ENCODE results near the gene WWC1.

WWC1 gene

DNA sequence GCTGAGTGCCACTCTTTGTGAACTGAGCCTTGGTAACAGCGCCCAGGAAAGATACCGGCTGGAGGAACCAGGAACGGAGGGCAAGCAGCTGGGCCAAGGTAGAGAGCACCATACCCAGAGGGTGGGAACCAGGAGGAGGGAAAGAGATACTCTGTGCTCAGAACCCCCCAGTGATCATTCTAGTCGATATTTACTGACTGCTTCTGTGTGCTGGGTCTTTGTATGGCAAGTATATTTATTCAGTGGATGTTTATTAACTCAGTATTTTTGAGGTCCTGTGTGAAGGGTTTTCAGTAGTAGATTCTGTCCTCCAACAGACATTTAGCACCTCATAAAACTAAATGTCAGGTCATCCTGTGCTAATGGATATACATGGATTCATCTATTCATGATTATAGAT, 132.5 kb downstream of the WWC1 start:
- peaks cover 2% of the 10 kb centered on the region for H3K36me3 Mint-ChIP-seq (ENCODE audit: low read depth)
- TF ChIP-seq, protein P1, sequence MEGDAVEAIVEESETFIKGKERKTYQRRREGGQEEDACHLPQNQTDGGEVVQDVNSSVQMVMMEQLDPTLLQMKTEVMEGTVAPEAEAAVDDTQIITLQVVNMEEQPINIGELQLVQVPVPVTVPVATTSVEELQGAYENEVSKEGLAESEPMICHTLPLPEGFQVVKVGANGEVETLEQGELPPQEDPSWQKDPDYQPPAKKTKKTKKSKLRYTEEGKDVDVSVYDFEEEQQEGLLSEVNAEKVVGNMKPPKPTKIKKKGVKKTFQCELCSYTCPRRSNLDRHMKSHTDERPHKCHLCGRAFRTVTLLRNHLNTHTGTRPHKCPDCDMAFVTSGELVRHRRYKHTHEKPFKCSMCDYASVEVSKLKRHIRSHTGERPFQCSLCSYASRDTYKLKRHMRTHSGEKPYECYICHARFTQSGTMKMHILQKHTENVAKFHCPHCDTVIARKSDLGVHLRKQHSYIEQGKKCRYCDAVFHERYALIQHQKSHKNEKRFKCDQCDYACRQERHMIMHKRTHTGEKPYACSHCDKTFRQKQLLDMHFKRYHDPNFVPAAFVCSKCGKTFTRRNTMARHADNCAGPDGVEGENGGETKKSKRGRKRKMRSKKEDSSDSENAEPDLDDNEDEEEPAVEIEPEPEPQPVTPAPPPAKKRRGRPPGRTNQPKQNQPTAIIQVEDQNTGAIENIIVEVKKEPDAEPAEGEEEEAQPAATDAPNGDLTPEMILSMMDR (IDR thresholded peaks at IDR 0.05) = no peak
- no peak for DNase-seq
- H3K27ac Mint-ChIP-seq = no peak overlapping the region
- H3K27me3 Mint-ChIP-seq (ENCODE audit: low read depth, poor library complexity) = no peaks in the 10 kb centered on the region
- H3K9me3 Mint-ChIP-seq = no peaks in the 10 kb centered on the region
- H3K4me1 Mint-ChIP-seq = no peaks in the 10 kb centered on the region
- H3K4me3 Mint-ChIP-seq = no peak overlapping the region

DNA sequence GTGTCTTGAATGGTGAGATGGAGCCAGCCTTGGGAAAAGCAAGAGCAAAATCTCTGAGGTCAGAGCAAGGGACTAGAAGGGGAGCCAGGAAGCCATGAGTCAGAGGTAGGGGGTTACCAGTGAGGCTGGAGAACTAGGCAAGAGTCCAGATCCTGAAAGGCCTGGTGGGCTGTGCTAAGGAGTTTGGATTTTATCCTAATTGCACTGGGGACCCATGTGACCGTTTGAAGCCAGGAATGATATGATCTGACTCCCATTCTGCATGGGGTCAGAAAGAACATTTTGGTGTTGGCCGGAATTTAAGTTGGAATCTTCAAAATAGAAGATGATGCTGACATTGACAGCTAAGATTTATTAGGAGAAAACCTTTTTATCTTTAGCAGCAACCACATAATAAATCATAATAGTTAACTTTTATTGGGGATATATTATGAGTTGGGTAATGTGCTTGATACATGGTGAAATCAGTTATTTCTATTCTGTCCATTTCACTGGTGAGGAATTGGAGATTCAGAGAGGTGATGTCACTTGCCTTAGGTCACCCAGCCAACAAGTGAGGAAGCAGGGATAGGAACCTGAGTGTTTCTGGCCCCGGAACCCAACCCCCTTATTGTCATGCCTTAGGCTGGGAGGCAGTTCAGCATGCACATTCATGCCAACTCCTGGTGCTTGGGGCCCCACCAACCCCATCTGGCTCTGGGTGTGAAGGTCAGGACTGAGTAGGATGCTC, 133.3 kb downstream of the WWC1 start:
- H3K27me3 Mint-ChIP-seq (ENCODE audit: low read depth, poor library complexity) = no peaks in the 10 kb centered on the region
- no peak overlapping the region for H3K4me3 Mint-ChIP-seq
- no peak for DNase-seq
- no peak overlapping the region for H3K27ac Mint-ChIP-seq
- H3K4me1 Mint-ChIP-seq = no peaks in the 10 kb centered on the region
- TF ChIP-seq, protein P1 (IDR thresholded peaks at IDR 0.05) = no peak
- peaks cover 4% of the 10 kb centered on the region for H3K36me3 Mint-ChIP-seq (ENCODE audit: low read depth)
- no peaks in the 10 kb centered on the region for H3K9me3 Mint-ChIP-seq

DNA sequence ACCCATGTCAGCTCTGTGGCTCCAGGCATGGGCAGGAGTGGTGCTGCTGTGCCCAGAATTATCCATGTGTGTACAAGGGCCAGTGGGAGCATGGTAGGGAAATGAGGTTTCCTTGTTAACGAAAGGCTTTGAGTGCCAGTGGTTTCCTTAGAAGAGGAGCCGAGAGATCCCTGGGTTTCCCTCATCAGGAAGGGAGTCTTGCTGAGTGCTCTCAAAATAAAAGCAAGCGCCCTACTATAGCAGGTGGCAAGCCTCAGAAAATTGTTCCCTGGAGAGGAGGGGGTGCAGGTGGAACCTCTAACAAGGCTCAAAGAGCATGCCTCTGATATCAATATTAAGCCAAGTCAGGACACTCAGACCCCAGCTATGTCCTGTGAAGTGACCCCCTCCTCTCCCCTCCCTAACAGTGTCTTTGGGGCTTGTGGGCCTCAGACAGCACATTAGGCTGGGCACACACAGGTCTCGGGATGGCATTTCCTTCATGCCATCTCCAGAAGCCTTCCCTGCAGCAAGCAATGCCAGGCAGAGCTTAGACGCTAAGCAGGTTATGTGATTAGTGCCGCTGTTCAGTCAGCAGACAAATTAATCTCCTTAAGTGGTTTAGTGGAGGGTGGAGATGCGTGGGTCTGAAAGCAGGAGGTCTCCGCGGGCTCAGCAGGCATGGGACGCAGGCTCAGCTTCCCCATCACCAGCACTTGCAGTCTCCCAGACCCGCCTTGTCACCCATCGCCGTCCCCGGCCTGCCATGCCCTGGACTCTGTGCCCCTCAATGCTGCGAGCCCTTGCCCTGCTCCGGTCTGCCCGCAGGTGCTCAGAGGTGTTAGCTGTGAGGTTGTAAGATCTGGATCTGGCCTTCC, 134.8 kb downstream of the WWC1 start:
- H3K36me3 Mint-ChIP-seq (ENCODE audit: low read depth) = peaks cover 4% of the 10 kb centered on the region
- H3K4me3 Mint-ChIP-seq = no peak overlapping the region
- DNase-seq = no peak
- no peaks in the 10 kb centered on the region for H3K4me1 Mint-ChIP-seq
- H3K27me3 Mint-ChIP-seq (ENCODE audit: low read depth, poor library complexity) = no peaks in the 10 kb centered on the region
- peak overlapping the region; percentile 90 for H3K27ac Mint-ChIP-seq
- TF ChIP-seq, protein P1 (IDR thresholded peaks at IDR 0.05) = no peak
- H3K9me3 Mint-ChIP-seq = no peaks in the 10 kb centered on the region

DNA sequence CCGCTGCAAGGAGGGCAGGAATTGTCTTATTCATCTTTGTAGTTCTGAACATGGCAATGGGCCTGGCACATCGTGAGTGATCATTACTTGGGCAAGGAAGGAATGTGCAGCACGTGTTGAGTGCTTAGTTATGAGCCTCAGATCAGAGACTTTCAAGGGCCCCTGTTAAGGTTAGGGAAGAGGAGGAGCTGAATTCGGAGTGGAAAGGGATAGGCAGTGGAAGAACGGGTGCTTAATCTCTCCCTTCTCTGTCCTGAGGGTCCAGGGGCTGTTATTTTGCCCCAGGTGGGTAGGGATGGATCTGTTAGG, 135.4 kb downstream of the WWC1 start:
- Mint-ChIP-seq H3K9me3 (no peaks in the 10 kb centered on the region), H3K27ac (peak overlapping the region; percentile 90), H3K36me3 (ENCODE audit: low read depth) (peaks cover 4% of the 10 kb centered on the region), H3K4me1 (no peaks in the 10 kb centered on the region), H3K4me3 (no peak overlapping the region), H3K27me3 (ENCODE audit: low read depth, poor library complexity) (no peaks in the 10 kb centered on the region)
- TF ChIP-seq, protein P1 (IDR thresholded peaks at IDR 0.05) = no peak
- no peak for DNase-seq

DNA sequence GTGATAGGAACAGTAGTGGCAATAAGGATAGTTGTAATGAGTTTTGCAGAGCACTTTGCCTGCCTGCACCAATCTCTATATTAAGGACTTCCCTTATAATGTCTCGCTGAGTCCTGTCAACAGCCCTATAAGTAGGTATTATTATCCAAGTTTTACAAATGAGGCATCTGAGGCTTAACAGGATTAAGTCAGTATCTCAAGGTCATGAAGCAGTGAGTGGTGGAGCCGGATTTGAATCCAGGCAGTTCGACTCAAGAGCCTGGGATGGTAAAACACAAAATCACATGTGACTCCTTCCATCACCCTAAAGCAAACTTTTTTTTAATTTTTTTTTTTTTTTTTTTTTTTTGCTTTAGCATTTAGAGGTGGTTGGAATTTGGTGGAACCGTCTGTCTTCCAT, 135.8 kb downstream of the WWC1 start:
- H3K4me3 Mint-ChIP-seq = no peak overlapping the region
- no peak overlapping the region for H3K27ac Mint-ChIP-seq
- no peaks in the 10 kb centered on the region for H3K4me1 Mint-ChIP-seq
- peaks cover 4% of the 10 kb centered on the region for H3K36me3 Mint-ChIP-seq (ENCODE audit: low read depth)
- no peaks in the 10 kb centered on the region for H3K27me3 Mint-ChIP-seq (ENCODE audit: low read depth, poor library complexity)
- DNase-seq = no peak
- TF ChIP-seq, protein P1 (IDR thresholded peaks at IDR 0.05) = no peak
- H3K9me3 Mint-ChIP-seq = no peaks in the 10 kb centered on the region
